Ishikawa (cell line): Measurements from ENCODE around the gene ODAM.

ENCODE experiments used
- CEBPB ChIP-seq: IDR thresholded peaks from 2 replicates; pipeline ENCODE4 v1.6.1; 2012
- CREB1 ChIP-seq: IDR thresholded peaks from 2 replicates; pipeline ENCODE4 v1.6.1; 2012; ENCODE audit warnings: low read depth
- EGR1 ChIP-seq: IDR thresholded peaks from 2 replicates; pipeline ENCODE4 v1.6.1; 2012
- EP300 ChIP-seq: IDR thresholded peaks from 2 replicates; pipeline ENCODE4 v1.6.1; 2012; ENCODE audit warnings: borderline replicate concordance
- FOXM1 ChIP-seq: IDR thresholded peaks from 2 replicates; pipeline ENCODE4 v1.6.1; 2012; ENCODE audit warnings: low read depth, borderline replicate concordance
- MAX ChIP-seq: IDR thresholded peaks from 2 replicates; pipeline ENCODE4 v1.6.1; 2012
- NFIC ChIP-seq: IDR thresholded peaks from 2 replicates; pipeline ENCODE4 v1.6.1; 2012
- RAD21 ChIP-seq: IDR thresholded peaks from 2 replicates; pipeline ENCODE4 v1.6.1; 2012; ENCODE audit warnings: low read depth
- TAF1 ChIP-seq: IDR thresholded peaks from 2 replicates; pipeline ENCODE4 v1.6.1; 2012; ENCODE audit warnings: low read depth, mild to moderate bottlenecking
- TCF12 ChIP-seq: IDR thresholded peaks from 2 replicates; pipeline ENCODE4 v1.6.1; 2012; ENCODE audit warnings: low read depth
- TEAD4 ChIP-seq: IDR thresholded peaks from 2 replicates; pipeline ENCODE4 v1.6.1; 2012
- YY1 ChIP-seq: IDR thresholded peaks from 2 replicates; pipeline ENCODE4 v1.6.1; 2012; ENCODE audit warnings: low read depth
- ZBTB7A ChIP-seq: IDR thresholded peaks from 2 replicates; pipeline ENCODE4 v1.6.1; 2012; ENCODE audit warnings: low read depth
- TF ChIP-seq, protein P1 (sequence below): IDR thresholded peaks from 2 replicates; pipeline ENCODE4 v1.6.1; 2012; ENCODE audit warnings: low read depth, mild to moderate bottlenecking
- TF ChIP-seq, protein P2 (sequence below): IDR thresholded peaks from 2 replicates; pipeline ENCODE4 v1.6.1; 2012

The ODAM gene

GRCh38 chr4:70183940-70184246, 11.6 kb upstream of the ODAM start:
- no peak for TF ChIP-seq FOXM1
- TF ChIP-seq CEBPB = no peak
- no peak for TF ChIP-seq TEAD4
- no peak for TF ChIP-seq EP300
- TF ChIP-seq ZBTB7A = no peak
- TF ChIP-seq, protein P1, sequence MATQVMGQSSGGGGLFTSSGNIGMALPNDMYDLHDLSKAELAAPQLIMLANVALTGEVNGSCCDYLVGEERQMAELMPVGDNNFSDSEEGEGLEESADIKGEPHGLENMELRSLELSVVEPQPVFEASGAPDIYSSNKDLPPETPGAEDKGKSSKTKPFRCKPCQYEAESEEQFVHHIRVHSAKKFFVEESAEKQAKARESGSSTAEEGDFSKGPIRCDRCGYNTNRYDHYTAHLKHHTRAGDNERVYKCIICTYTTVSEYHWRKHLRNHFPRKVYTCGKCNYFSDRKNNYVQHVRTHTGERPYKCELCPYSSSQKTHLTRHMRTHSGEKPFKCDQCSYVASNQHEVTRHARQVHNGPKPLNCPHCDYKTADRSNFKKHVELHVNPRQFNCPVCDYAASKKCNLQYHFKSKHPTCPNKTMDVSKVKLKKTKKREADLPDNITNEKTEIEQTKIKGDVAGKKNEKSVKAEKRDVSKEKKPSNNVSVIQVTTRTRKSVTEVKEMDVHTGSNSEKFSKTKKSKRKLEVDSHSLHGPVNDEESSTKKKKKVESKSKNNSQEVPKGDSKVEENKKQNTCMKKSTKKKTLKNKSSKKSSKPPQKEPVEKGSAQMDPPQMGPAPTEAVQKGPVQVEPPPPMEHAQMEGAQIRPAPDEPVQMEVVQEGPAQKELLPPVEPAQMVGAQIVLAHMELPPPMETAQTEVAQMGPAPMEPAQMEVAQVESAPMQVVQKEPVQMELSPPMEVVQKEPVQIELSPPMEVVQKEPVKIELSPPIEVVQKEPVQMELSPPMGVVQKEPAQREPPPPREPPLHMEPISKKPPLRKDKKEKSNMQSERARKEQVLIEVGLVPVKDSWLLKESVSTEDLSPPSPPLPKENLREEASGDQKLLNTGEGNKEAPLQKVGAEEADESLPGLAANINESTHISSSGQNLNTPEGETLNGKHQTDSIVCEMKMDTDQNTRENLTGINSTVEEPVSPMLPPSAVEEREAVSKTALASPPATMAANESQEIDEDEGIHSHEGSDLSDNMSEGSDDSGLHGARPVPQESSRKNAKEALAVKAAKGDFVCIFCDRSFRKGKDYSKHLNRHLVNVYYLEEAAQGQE = no peak
- no peak for TF ChIP-seq MAX
- TF ChIP-seq EGR1 = no peak

DNA sequence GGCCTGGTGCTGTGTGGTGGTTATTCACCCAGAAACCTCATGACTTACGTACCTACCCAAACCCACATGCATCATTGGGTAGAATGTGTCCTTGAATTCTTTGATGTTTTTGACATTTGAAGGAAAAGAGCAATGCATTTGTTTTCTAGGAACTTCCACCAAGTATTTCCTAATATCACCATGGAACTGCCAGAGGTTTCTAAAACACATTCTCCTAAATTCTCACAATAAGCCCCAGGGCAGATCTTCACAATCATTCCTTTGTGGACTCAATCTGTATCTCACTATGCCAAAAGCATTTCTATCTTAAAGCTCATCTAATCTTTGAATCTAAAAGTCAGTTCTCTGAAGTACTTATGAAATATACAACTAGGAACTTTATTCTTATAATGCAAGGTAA, 8.3 kb upstream of the ODAM start:
- no peak for TF ChIP-seq CEBPB
- TF ChIP-seq, protein P1 = no peak
- TF ChIP-seq FOXM1 = no peak
- no peak for TF ChIP-seq EP300
- no peak for TF ChIP-seq CREB1
- no peak for TF ChIP-seq RAD21
- TF ChIP-seq EGR1 = no peak
- TF ChIP-seq, protein P2, sequence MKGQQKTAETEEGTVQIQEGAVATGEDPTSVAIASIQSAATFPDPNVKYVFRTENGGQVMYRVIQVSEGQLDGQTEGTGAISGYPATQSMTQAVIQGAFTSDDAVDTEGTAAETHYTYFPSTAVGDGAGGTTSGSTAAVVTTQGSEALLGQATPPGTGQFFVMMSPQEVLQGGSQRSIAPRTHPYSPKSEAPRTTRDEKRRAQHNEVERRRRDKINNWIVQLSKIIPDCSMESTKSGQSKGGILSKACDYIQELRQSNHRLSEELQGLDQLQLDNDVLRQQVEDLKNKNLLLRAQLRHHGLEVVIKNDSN = no peak
- no peak for TF ChIP-seq MAX
- TF ChIP-seq TEAD4 = no peak
- TF ChIP-seq ZBTB7A = no peak
- no peak for TF ChIP-seq TAF1
- no peak for TF ChIP-seq TCF12
- no peak for TF ChIP-seq YY1
- TF ChIP-seq NFIC = no peak

- TF ChIP-seq CREB1 (no peak), EGR1 (no peak), YY1 (no peak)
- TF ChIP-seq, protein P1 = no peak
Observed at GRCh38 chr4:70190579-70190978, 4.9 kb upstream of the ODAM start.

DNA sequence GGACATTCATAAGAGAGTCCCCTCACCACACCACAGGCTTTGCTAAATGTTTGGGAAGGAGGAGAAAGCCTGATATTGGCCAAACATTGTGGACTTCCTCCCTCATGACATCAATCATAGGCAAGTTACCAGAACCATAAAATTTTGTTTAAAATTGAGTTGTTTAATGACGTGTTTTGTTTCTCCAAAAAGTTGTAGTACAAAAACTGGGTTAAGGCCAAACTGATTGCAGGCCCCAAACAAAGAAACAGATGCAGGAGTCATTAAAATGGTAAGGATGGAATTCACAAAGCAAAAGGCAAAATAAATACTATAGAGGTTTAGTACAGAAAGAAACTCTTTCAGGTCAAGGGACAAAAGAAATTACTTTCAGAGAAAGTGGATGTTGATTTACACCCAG, 3.9 kb upstream of the ODAM start:
- TF ChIP-seq FOXM1 (no peak), NFIC (no peak), YY1 (no peak), TCF12 (no peak), RAD21 (no peak), ZBTB7A (no peak), TAF1 (no peak), MAX (no peak), TEAD4 (no peak), EGR1 (no peak), CEBPB (no peak)
- TF ChIP-seq, protein P1 = no peak
- TF ChIP-seq, protein P2 = no peak
